Rectal smooth muscle tissue (tissue), 1 donor: ENCODE measurements around the gene LAMA2.

Source experiments
- H3K27ac ChIP-seq: one replicate; pipeline ENCODE4 v1.7.0; 2013; ENCODE audit warnings: low read depth, low read length, inconsistent platforms
- H3K27me3 ChIP-seq: one replicate; pipeline ENCODE4 v1.7.0; 2013; ENCODE audit warnings: low read length; ENCODE audit not compliant: control insufficient read depth, insufficient read depth
- H3K36me3 ChIP-seq: one replicate; pipeline ENCODE4 v1.7.0; 2013; ENCODE audit warnings: low read length; ENCODE audit not compliant: control insufficient read depth, insufficient read depth
- H3K4me1 ChIP-seq: one replicate; pipeline ENCODE4 v1.7.0; 2013; ENCODE audit warnings: low read length; ENCODE audit not compliant: control insufficient read depth, insufficient read depth
- H3K4me3 ChIP-seq: one replicate; pipeline ENCODE4 v1.7.0; 2013; ENCODE audit warnings: low read length
- H3K9ac ChIP-seq: one replicate; pipeline ENCODE4 v1.7.0; 2013; ENCODE audit warnings: low read length

LAMA2 gene

GRCh38 chr6:129516005-129516404, 633.1 kb downstream of the LAMA2 start:
- H3K27ac ChIP-seq = no peak overlapping the region
- H3K4me3 ChIP-seq = no peak overlapping the region
- H3K36me3 ChIP-seq = peaks cover 2% of the 10 kb centered on the region
- no peak overlapping the region for H3K9ac ChIP-seq
- no peaks in the 10 kb centered on the region for H3K4me1 ChIP-seq
- no peaks in the 10 kb centered on the region for H3K27me3 ChIP-seq

DNA sequence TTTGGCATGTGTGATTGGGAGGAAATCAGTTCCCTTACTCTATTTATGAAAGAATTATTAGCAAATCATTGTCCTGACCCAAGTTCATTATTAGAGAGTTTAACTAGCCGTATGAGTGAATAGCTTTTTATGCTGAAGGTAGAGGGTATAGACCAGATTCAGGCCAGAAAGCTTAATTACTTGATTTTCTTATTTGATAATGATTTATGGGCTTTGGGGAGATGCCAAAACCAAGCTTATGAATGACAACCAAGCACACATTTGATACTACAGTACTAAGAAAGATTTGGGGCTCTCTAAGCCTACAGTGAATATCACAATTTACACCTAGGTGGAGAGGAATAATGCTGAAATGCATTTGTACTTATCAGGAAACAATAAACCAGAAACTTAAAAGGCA, 633.8 kb downstream of the LAMA2 start:
- H3K27ac ChIP-seq = no peak overlapping the region
- no peaks in the 10 kb centered on the region for H3K27me3 ChIP-seq
- no peak overlapping the region for H3K9ac ChIP-seq
- H3K36me3 ChIP-seq = peaks cover 2% of the 10 kb centered on the region
- no peaks in the 10 kb centered on the region for H3K4me1 ChIP-seq
- no peak overlapping the region for H3K4me3 ChIP-seq

- no peak overlapping the region for H3K9ac ChIP-seq
- no peak overlapping the region for H3K4me3 ChIP-seq
- H3K27me3 ChIP-seq = no peaks in the 10 kb centered on the region
- H3K27ac ChIP-seq = no peak overlapping the region
- peaks cover 2% of the 10 kb centered on the region for H3K36me3 ChIP-seq
- no peaks in the 10 kb centered on the region for H3K4me1 ChIP-seq
Measured at GRCh38 chr6:129517288-129517687, 634.4 kb downstream of the LAMA2 start.

- Histone ChIP-seq H3K4me3 (no peak overlapping the region), H3K4me1 (no peaks in the 10 kb centered on the region), H3K36me3 (peaks cover 2% of the 10 kb centered on the region), H3K27me3 (no peaks in the 10 kb centered on the region), H3K9ac (no peak overlapping the region), H3K27ac (no peak overlapping the region)
Measured at GRCh38 chr6:129519750-129520149, 636.8 kb downstream of the LAMA2 start.

GRCh38 chr6:129521946-129522345, 639.0 kb downstream of the LAMA2 start:
- H3K4me1 ChIP-seq = no peaks in the 10 kb centered on the region
- H3K9ac ChIP-seq = no peak overlapping the region
- H3K27ac ChIP-seq = no peak overlapping the region
- H3K27me3 ChIP-seq = no peaks in the 10 kb centered on the region
- peaks cover under 1% of the 10 kb centered on the region for H3K36me3 ChIP-seq
- H3K4me3 ChIP-seq = no peak overlapping the region

DNA sequence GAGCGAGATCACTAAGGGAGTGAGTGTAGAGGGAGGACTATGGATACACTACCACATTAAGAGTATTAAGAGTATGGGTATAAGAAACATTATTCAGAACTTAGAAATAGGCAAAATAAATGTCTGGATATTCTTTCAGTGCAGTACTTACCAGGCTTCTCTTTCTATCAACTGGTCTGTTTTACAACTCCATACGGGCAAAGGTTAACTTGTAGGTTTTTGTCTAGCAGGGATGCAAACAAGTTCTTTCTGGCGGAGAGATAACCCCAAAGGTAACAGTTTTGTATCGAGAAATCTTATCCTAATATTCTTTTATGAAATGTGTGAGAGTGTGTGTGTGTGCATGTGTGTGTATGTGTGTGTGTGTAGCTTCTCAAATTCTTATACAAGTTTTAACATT, 640.9 kb downstream of the LAMA2 start:
- H3K36me3 ChIP-seq = no peaks in the 10 kb centered on the region
- H3K9ac ChIP-seq = no peak overlapping the region
- H3K4me3 ChIP-seq = no peak overlapping the region
- no peak overlapping the region for H3K27ac ChIP-seq
- H3K4me1 ChIP-seq = no peaks in the 10 kb centered on the region
- H3K27me3 ChIP-seq = no peaks in the 10 kb centered on the region

- Histone ChIP-seq H3K9ac (no peak overlapping the region), H3K4me1 (no peaks in the 10 kb centered on the region), H3K27ac (no peak overlapping the region)
Measured at GRCh38 chr6:129525055-129525454, 642.1 kb downstream of the LAMA2 start.

DNA sequence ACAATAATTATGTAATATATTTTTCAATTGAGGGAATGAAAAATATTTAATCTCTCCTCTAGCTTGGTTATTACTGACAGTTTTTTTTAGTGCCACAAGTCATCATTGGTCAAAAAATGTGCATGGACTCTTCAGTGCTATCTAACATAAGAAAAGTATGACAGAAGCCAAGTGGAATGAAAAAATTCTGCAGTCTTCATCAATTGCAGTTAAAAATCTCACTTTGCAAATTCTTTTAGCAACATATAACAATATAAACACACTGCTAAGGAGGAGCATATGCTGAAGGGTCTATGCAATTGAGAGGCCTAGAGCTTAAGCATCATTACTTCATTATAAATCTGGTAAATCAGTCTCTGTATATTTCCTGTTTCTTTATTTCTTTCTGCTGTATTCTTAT, 652.0 kb downstream of the LAMA2 start:
- Histone ChIP-seq H3K27ac (no peak overlapping the region), H3K9ac (no peak overlapping the region), H3K36me3 (no peaks in the 10 kb centered on the region), H3K4me3 (no peak overlapping the region), H3K27me3 (no peaks in the 10 kb centered on the region), H3K4me1 (no peaks in the 10 kb centered on the region)

More at GRCh38 chr6:129525055-129525454, 642.1 kb downstream of the LAMA2 start:
- H3K4me3 ChIP-seq = no peak overlapping the region
- no peaks in the 10 kb centered on the region for H3K27me3 ChIP-seq
- H3K36me3 ChIP-seq = no peaks in the 10 kb centered on the region

DNA sequence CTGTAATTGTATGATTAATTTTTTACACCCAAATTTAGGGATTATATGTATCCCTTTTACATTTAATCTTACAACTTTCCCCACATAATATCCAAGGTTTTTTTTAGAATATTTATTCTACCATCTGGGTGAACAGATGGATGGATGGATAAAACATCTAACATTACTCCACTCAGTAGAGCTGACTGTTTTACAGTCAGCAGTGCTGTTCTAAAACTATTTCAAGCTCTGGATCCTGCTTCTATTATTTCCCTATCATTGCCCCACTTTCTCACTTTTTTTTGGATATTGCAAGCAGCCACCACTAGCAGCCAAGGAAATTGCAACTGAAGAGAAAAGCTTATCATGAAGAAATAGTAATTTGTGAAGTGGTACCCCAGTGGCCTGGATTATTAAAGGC, 653.3 kb downstream of the LAMA2 start:
- no peak overlapping the region for H3K9ac ChIP-seq
- no peaks in the 10 kb centered on the region for H3K36me3 ChIP-seq
- no peaks in the 10 kb centered on the region for H3K27me3 ChIP-seq
- no peak overlapping the region for H3K4me3 ChIP-seq
- no peak overlapping the region for H3K27ac ChIP-seq
- H3K4me1 ChIP-seq = no peaks in the 10 kb centered on the region

- H3K4me1 ChIP-seq = no peaks in the 10 kb centered on the region
- H3K36me3 ChIP-seq = no peaks in the 10 kb centered on the region
- H3K27ac ChIP-seq = no peak overlapping the region
- H3K27me3 ChIP-seq = no peaks in the 10 kb centered on the region
- no peak overlapping the region for H3K9ac ChIP-seq
- H3K4me3 ChIP-seq = no peak overlapping the region
Measured at GRCh38 chr6:129539032-129539431, 656.1 kb downstream of the LAMA2 start.

DNA sequence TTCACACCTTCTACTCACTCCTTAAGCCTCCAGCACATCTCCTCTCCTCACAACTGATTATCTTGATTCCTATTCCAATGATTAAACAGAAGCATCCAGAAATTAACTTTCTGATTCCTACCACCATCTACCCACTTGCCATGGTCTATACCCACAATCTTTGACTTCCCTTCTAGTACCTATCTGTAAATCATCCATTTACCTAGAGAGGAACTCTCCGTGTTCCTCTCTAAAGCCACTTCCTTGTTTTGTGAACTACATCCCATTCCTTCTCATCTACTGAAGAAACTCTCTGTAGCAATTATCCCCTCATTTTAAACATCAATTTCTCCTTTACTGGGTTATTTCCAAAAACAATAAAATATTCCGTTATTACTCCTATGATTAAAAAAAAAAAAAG, 659.8 kb downstream of the LAMA2 start:
- H3K36me3 ChIP-seq = no peaks in the 10 kb centered on the region
- H3K9ac ChIP-seq = no peak overlapping the region
- no peaks in the 10 kb centered on the region for H3K4me1 ChIP-seq
- no peak overlapping the region for H3K4me3 ChIP-seq
- H3K27ac ChIP-seq = no peak overlapping the region
- no peaks in the 10 kb centered on the region for H3K27me3 ChIP-seq

DNA sequence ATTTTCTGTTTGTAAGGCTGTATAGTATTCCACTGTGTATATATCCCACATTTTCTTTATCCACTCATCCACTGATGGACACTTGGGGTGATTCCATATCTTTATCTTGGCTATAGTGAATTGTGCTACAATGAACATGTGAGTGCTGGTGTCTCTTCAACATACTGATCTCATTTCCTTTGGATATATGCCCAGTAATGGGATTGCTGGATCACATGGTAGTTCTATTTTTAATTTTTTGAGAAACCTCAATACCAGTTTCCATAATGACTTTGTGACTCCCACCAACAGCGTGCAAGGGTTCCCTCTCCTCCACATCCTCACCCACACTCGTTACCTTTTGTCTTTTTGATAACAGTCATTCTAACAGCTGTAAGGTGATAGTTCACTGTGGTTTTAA, 661.0 kb downstream of the LAMA2 start:
- no peak overlapping the region for H3K9ac ChIP-seq
- H3K27me3 ChIP-seq = no peaks in the 10 kb centered on the region
- H3K4me1 ChIP-seq = no peaks in the 10 kb centered on the region
- H3K4me3 ChIP-seq = no peak overlapping the region
- no peaks in the 10 kb centered on the region for H3K36me3 ChIP-seq
- H3K27ac ChIP-seq = no peak overlapping the region

DNA sequence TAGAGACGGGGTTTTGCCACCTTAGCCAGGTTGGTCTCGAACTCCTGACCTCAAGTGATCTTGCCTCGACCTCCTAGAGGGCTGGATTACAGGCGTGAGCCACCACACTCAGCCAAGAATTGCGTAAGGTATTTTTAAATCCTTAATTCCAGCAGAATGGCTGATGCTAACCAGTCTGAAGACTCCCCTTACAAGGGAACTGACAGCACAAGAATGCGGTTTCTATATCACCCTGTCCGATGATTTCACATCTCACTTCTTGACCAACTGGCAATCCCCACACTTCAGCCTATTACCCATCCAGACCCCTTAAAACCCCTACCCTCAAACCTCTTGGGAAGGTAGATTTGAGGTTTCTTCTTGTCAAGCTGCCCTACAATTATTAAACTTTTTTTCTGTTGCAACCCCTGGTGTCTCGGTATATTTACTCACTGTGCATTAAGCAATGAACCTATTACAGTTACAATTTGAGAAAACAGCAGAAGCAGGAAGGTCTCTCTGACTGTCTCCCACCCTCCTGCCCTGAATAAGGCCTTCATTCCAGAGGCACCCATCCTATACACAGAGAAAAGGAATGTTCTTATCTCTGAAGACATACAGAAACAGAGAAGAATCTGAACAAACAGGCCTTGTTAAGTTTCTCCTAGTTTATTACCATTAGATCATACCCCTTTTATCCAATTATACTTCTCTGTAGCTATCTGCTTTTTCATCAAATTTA, 662.1 kb downstream of the LAMA2 start:
- no peaks in the 10 kb centered on the region for H3K4me1 ChIP-seq
- no peaks in the 10 kb centered on the region for H3K36me3 ChIP-seq
- no peak overlapping the region for H3K4me3 ChIP-seq
- H3K9ac ChIP-seq = no peak overlapping the region
- no peak overlapping the region for H3K27ac ChIP-seq
- no peaks in the 10 kb centered on the region for H3K27me3 ChIP-seq
